Measurements from ENCODE around the gene GNAI3. TPM values are rescaled to one million over a fixed set of nuclear protein-coding genes. Genes with fewer than 3 reads are reported as not detected.

Gene GNAI3
- total and polyA plus RNA-seq, 2 of the 8 experiments (the other 6 are each of a cell fraction or from before 2014, with no cell fraction given) = 4.0 to 9.8 TPM

- TF ChIP-seq JUND (IDR thresholded peaks at IDR 0.05; ENCODE audit: low read length) (no peak), NANOG (IDR thresholded peaks at IDR 0.05; ENCODE audit: insufficient read depth, low read depth, low read length, poor library complexity, severe bottlenecking) (no peak)
Observed at GRCh38 chr1:109626682-109627408, 78.4 kb downstream of the GNAI3 start (continued).

Measured in H1 (cell line).